ENCODE results near the gene LCN6.

The LCN6 gene, protein sequence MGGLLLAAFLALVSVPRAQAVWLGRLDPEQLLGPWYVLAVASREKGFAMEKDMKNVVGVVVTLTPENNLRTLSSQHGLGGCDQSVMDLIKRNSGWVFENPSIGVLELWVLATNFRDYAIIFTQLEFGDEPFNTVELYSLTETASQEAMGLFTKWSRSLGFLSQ

DNA sequence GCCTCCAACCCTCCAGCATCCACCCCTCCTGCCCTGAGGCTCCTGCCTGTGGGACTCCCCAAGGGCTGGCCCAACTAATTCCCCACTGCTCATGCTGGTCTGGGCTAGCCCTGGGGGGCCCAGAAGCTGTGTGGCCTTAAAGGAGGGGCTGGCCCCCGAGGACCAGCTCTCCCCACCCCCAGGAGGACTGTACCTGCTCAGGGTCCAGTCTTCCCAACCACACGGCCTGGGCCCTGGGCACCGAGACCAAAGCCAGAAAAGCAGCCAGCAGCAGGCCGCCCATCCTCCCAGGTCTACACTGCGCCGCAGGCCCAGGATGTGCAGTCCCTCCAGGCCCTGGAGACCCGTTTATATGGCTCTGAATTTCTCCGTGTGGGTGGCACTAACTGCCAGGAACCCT is at the start of gene LCN6:
TSS of gene LCN6 (minus strand) at position 325 of the 400 bp plus-strand sequence. CDS start at position 283, 42 bp downstream.
- intact Hi-C loops (cut with DNase I): no loop called here
- DNase-seq: peak in 1 of 10 donors; percentile 73

DNA sequence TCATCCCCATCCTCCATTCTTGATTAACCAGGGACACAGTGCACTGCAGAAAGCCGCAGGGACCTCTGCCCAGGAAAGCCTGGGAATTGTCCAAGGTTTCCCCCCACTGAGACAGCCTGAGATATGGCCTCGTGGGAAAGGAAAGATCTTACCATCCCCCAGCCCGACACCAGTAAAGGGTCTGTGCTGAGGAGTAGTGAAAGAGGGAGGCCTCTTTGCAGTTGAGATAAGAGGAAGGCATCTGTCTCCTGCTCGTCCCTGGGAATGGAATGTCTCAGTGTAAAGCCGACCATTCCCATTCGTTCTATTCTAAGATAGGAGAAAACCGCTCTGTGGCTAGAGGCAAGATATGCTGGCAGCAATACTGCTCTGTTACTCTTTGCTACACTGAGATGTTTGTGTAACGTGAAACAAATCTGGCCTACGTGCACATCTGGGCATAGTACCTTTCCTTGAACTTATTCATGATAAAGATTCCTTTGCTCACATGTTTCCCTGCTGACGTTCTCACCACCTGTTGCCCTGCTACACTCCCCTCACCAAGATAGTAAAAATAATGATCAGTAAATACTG is 48.5 kb upstream of the LCN6 start:
- DNase-seq: peak in 3 of 10 donors; percentile 9 to 42 (median 36)
- intact Hi-C loops (cut with DNase I): loop anchor here (10.0 kb wide), 1 partner anchor 148 kb away; the partner anchor contains the start of genes C8G and FBXW5

DNA sequence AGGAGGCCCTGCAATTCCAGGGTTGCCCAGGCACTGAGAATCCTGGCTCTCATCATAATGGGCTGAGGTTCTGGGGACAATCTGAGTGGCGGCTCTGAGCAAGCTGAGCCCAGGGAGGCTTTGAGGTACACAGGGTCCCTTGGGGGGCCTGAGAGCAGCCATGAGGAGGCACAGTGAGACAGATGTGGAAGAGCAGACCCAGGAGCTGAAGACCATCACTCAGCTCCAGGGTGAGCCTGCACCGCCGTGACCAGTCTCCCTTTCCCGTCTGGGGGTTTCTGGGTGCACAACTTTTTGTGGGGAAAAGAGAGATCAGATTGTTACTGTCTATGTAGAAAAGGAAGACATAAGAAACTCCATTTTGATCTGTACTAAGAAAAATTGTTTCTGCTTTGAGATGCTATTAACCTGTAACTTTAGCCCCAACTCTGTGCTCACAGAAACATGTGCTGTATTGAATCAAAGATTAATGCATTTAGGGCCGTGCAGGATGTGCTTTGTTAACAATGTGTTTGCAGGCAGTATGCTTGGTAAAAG is 48.0 kb upstream of the LCN6 start, which contains the start of gene CCDC183:
TSS of gene CCDC183 (plus strand) at position 101 of the 537 bp plus-strand sequence. CDS start at position 161, 60 bp downstream.
- intact Hi-C loops (cut with DNase I): loop anchor here (10.0 kb wide), 1 partner anchor 148 kb away; the partner anchor contains the start of genes C8G and FBXW5
- DNase-seq: peak in 2 of 10 donors; percentile 24 to 57

DNA sequence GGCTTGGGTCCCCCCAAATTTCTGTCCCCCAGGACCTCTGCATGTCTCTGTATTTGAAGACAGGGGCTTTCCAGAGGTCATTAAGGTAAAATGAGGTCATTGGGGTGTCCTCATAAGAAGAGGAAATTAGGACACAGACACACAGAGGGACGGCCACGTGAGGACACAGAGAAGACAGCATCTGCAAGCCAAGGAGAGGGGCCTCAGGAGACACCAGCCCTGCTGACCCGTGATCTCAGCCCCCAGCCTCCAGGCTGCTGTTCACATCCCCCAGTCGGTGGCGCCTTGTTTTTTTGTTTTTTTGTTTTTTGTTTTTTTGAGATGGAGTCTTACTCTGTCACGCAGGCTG is 46.6 kb upstream of the LCN6 start:
- peak in 3 of 10 donors; percentile 27 to 53 (median 42) for DNase-seq
- intact Hi-C loops (cut with DNase I): loop anchor here (5.0 to 10.0 kb wide), 2 partner anchors 47 to 150 kb away; partner anchors contain the start of genes AJM1, C8G and FBXW5

DNA sequence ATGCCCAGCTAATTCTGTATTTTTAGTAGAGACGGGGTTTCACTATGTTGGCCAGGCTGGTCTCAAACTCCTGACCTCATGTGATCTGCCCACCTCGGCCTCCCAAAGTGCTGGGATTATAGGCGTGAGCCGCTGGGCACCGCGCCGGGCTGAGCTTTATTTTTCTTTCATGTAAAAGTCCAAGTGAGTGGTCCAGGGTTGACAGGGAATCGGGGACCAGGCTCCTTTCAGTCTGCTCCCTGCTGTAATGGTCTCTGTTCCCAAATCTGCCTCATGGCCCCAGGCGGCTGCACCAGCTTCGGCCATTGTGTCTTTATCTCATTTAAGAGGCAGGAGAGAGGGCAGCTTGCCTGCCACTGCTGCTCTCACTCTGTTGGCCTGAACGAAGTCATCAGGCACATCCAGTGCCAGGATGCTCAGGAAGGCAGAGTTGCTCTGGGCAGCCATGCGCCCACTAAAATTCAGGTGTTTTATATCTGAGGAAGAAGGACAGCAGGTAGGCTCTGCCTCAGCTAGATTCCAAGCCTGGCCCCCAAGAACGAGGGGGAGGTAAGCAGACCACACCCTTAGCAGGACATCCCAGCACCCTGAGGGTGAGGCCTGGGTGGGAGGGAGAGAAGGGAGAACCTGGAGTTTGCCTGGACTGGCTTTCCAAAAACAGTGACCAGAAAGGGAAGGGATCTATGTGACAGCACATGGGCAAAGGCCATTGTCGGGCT is 46.1 kb upstream of the LCN6 start:
- DNase-seq: peak in 3 of 10 donors; percentile 21 to 45 (median 39)
- intact Hi-C loops (cut with DNase I): loop anchor here (5.0 to 10.0 kb wide), 2 partner anchors 48 to 150 kb away; partner anchors contain the start of genes AJM1, C8G and FBXW5

DNA sequence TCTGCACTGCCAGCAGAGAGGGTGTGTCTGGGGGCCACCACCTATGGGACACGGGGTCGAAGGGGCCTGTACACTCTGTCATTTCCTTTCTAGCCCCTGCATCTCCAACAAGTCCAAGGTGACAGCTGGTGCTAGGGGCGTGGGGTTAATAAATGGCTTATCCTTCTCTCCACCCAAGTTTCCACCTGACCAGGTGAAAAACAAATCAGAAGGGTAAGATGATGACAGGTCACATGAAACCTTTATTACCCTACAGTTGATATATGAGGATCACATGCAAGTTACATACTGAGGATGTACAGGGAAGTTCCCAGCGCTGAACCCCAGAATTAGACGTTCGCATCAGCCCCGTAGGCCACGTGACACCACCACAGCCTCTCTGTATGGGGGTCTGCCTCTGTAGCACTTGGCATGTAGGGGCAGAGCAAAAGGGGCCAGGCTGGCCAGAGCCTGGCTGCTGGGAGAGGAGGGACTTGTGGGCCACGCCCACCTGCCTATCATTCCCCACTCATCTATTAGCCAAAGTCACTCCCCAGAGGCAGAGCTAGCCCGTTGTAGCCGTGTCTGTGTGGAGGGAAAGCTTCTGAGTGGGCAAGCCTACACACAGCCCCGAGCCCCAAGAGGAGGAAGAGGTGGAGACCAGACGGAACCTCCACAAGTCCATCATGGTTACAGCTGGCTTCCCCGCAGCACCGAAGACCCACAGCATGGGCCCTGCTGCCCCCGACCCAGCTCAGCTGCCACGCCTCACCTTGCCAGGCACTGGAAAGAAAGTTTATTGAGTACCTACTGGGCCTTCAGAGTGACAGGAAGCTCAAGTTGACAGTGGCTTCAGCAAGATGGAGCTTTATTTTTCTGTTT is 45.0 kb upstream of the LCN6 start:
- intact Hi-C loops (cut with DNase I): loop anchor here (5.0 to 10.0 kb wide), 2 partner anchors 49 to 151 kb away; partner anchors contain the start of genes AJM1, C8G and FBXW5
- DNase-seq: peak in 3 of 10 donors; percentile 37 to 78 (median 66)

DNA sequence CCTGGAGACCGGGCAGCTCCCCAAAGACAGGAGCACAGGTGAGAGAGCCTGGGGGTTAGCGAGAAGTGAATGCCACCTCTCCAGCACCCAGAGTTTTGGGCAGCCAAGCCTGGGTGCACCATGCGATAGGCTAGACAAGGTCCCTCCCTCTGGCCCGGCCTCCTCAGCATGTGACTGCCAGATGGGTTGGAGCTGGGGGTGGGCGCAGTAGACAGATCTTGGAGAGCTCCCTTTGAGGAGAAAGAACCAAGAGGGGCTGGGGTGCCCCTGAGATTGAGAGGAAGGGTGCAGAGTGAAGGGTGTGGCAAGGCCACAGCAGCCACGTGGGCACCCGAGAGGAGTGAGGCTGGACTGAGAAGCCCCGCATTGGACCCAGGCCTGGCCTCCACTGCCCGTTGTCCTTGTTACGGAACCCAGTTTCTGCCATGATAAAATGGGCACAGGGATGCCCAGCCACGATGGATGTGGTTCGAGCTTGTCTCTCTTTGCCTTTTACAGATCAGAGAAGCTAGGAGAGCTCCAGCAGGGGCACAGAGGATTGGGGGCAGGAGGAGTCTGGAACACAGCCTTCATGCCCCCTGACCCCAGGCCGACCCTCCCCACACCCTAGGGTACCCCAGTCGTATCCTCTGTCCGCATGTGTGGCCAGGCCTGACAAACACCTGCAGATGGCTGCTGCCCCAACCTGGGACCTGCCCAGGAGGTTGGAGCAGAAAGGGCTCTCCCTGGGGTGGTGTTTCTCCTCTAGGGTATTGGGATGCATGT is 44.2 kb upstream of the LCN6 start:
- peak in 3 of 10 donors; percentile 71 to 81 (median 77) for DNase-seq
- intact Hi-C loops (cut with DNase I): loop anchor here (5.0 to 10.0 kb wide), 2 partner anchors 50 to 152 kb away; partner anchors contain the start of genes AJM1, C8G and FBXW5

DNA sequence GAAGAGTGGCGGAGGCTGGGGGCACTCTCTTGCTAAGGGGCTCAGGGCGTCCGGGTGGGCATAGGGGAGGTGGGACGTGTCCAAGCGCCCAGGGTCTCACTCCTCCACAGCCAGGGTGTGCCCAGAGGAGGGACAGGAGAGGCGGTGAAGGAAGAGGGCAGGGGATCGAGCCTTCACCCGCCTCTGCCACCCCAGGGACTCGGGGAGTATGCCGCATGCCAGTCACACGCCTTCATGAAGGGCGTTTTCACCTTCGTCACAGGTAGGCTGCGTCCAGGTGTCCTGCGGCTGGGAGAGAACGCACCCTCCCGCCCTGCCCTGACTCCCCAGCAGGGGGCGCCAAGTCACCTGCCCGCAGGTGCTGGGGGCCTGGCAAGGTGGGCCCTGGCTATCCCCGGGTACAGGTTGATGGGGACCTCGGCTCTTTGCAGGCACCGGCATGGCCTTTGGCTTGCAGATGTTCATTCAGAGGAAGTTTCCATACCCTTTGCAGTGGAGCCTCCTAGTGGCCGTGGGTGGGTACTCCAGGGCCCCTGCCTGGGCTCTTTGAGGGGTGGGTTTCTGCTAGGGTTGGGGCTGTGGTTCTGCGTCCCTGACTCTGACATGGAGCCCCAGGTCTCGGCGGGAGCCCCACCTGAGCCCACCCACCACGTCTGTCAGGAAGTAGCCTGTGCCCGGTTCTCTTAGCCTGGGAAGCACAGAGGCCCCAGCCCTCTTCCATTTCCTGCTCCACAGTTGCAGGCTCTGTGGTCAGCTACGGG is 43.4 kb upstream of the LCN6 start:
- DNase-seq: peak in 7 of 10 donors; percentile 26 to 88 (median 53)
- intact Hi-C loops (cut with DNase I): loop anchor here (5.0 to 10.0 kb wide), 2 partner anchors 51 to 153 kb away; partner anchors contain the start of genes AJM1, C8G and FBXW5

DNA sequence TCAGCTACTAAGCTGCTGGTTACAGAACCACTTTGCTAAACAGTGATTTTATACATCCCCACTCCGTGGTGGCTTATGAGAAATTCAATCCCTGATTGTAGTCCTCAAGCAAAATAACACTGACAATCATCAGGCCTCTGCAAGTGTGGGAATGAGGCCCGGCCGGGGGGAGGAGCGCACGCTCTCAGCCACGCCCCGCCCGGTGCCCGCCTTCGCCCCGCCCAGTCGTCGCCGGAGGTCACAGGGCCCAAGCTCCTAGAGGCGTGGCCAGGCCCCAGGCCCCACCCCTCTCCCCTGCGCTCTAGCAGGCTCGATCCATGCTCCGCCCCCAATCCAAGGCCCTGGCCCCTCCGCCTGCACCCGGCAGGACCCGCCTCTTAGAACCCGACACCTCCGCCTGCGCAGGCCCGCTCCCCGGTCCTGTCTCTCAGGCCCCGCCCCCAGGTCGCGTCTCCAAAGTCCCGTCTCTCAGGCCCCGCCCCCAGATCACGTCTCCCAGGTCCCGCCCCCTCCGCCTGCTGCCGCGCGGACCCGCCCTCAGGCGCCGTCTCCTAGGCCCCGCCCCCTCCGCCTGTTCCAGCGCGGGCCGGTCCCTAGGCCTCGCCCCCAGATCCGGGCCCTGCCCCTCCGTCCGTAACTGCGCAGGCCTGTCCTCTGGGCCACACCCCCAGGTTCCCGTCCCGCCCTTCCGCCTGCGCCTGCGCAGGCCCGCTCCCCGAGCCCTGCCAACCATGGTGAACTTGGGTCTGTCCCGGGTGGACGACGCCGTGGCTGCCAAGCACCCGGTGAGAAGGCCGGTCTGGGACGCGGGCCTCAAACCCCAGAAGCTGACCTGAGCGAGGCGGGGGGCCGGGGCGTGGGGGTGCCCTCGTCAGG is 42.6 kb upstream of the LCN6 start, which contains the start of gene TMEM141:
TSS of gene TMEM141 (plus strand) at position 705 of the 876 bp plus-strand sequence. CDS start at position 732, 27 bp downstream.
- intact Hi-C loops (cut with DNase I): loop anchor here (5.0 to 10.0 kb wide), 2 partner anchors 51 to 154 kb away; partner anchors contain the start of genes AJM1, C8G and FBXW5
- peak; percentile 98 to 100 (median 100) for DNase-seq

DNA sequence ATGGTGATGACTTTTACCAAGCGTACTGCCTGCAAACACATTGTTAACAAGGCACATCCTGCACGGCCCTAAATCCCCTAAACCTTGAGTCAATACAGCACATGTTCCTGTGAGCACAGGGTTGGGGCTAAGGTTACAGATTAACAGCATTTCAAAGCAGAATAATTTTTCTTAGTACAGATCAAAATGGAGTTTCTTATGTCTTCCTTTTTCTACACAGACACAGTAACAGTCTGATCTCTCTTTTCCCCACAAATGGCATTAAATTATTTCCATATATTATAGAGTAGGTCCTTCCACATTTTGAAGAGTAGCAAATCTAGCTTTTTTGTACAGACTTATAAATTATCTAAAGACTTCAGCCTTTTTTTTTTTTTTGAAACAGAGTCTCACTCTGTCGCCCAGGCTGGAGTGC is 41.2 kb upstream of the LCN6 start:
- peak in 2 of 10 donors; percentile 4 to 18 for DNase-seq
- intact Hi-C loops (cut with DNase I): loop anchor here (5.0 kb wide), 1 partner anchor 238 kb away; the partner anchor contains the start of gene ABCA2

DNA sequence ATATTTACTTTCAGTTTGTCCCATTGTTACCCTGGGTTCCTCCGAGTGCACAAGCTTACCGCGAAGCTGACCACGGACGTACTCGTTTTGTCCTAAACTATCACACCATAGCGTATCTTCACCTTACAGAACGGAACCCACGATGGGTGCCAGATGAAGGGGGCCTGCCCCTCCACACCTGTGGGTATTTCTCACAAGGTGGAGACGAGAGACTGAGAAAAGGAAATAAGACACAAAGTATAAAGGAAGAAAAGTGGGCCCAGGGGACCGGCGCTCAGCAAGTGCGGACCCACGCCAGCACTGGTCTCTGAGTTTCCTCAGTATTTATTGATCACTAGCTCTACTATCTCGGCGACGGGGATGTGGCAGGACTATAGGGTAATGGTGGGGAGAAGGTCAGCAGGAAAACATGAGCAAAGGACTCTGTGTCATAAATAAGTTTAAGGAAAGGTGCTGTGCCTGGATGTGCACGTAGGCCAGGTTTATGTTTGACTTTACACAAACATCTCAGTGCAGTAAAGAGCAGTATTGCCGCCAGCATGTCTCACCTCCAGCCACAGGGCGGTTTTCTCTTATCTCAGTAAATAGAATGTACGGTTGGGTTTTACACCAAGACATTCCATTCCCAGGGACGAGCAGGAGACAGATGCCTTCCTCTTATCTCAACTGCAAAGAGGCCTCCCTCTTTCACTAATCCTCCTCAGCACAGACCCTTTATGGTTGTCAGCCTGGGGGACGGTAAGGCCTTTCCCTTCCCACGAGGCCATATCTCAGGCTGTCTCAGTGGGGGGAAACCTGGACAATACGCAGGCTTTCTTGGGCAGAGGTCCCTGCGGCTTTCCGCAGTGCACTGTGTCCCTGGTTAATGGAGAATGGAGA is 40.6 kb upstream of the LCN6 start:
- intact Hi-C loops (cut with DNase I): loop anchor here (5.0 kb wide), 1 partner anchor 238 kb away; the partner anchor contains the start of gene ABCA2
- DNase-seq: peak in 2 of 10 donors; percentile 39 to 64

DNA sequence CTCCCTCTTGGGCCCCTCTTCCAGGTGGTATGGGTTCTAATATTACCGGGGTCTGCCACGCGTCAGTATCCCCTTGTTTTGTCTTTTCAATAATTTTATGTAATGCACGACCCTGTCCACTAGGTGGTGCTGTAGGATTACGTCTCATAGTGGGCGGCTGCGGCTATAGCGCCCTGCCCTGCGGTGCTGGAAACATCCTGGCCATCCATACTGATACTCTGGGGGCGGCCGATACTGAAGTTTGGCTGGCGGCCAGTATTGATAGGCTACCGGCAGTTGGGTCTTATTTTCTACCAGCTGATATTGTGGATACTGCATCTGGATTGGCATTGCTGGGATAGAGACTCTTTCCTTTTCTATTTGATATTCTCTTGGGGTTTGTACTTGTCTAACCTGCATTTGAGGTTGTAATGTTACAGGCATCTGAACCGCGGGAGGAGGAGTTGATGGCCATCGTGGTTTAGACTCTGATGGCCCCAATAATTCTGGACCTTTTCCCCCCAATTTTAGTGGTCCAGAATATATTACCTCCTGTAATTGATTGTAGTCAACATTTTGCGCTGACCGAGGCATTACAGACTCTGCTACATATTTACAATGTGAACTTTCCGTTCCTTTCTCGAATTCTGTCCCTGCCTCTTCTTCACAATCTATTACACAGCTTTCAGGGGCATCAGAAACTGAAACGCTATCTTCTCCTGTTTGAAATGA is 39.5 kb upstream of the LCN6 start:
- DNase-seq: peak in 9 of 10 donors; percentile 43 to 94 (median 59)
- intact Hi-C loops (cut with DNase I): loop anchor here (5.0 kb wide), 1 partner anchor 239 kb away; the partner anchor contains the start of gene ABCA2

DNA sequence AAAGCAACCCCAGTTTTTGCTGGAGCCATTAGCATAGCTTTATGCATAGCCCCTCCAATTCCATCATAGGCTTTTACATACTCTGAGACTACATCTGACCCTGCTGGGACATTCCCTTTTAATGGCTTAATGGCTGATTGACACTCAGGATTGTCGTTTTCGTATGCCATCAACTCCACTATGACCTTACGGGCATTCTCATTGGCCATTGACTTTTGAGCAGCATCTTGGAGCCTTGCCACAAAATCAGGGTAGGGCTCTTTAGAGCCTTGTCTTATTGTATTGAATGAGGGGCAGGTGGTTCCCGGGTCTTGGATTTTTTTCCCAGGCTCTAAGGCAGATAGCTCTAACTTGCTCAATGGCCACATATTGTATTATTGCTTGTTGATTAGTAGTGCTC is 38.7 kb upstream of the LCN6 start:
- peak in 2 of 10 donors; percentile 6 to 14 for DNase-seq
- intact Hi-C loops (cut with DNase I): loop anchor here (5.0 kb wide), 1 partner anchor 240 kb away; the partner anchor contains the start of gene ABCA2

DNA sequence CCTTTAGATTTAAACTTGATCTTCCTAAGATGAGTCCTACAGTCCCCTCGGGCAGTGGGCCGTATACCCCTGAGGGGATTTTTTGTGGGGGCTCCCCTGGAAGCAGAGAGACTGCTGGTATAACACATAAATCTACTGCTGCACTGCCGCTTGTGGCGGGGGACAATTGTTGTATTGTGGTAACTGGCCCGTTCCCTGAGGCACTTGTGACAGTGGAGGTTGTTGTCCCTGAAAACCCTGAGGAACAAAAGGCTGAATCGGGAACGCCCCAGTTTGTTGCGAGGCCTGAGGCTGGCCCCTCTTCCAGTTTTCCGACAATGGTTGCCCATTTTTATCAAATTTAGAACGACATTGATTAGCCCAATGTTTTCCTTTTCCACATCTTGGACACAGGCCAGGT is 38.1 kb upstream of the LCN6 start:
- DNase-seq: peak in 8 of 10 donors; percentile 34 to 94 (median 64)
- intact Hi-C loops (cut with DNase I): loop anchor here (5.0 kb wide), 1 partner anchor 241 kb away; the partner anchor contains the start of gene ABCA2

Data from posterior cingulate gyrus (tissue), 11 donors.